ENCODE measurements around the gene CERK. TPM values are rescaled to one million over a fixed set of nuclear protein-coding genes. Genes with fewer than 3 reads are reported as not detected.

Gene CERK
- total RNA-seq, 1 donor from 2014 or later, result 38.4 TPM

- no peaks in the 10 kb centered on the region for H3K27me3 Mint-ChIP-seq (ENCODE audit: unreplicated experiment)
- no peak for DNase-seq (ENCODE audit: extremely low spot score, unreplicated experiment)
- peak overlapping the region; percentile 76 for H3K27ac Mint-ChIP-seq (ENCODE audit: unreplicated experiment)
- H3K36me3 Mint-ChIP-seq (ENCODE audit: unreplicated experiment), result peaks cover 8% of the 10 kb centered on the region
- H3K4me3 Mint-ChIP-seq (ENCODE audit: unreplicated experiment), result no peak overlapping the region
- H3K4me1 Mint-ChIP-seq (ENCODE audit: unreplicated experiment), result peaks cover 22% of the 10 kb centered on the region
- no peaks in the 10 kb centered on the region for H3K9me3 Mint-ChIP-seq (ENCODE audit: unreplicated experiment)
- no peak for TF ChIP-seq CTCF (IDR thresholded peaks at IDR 0.05)
Measured at GRCh38 chr22:46726066-46726985, 11.7 kb downstream of the CERK start.

GRCh38 chr22:46725096-46725495, 13.0 kb downstream of the CERK start:
- Mint-ChIP-seq H3K27ac (ENCODE audit: unreplicated experiment) (no peak overlapping the region), H3K9me3 (ENCODE audit: unreplicated experiment) (no peaks in the 10 kb centered on the region), H3K27me3 (ENCODE audit: unreplicated experiment) (no peaks in the 10 kb centered on the region), H3K4me1 (ENCODE audit: unreplicated experiment) (peaks cover 13% of the 10 kb centered on the region), H3K36me3 (ENCODE audit: unreplicated experiment) (peaks cover 11% of the 10 kb centered on the region), H3K4me3 (ENCODE audit: unreplicated experiment) (no peak overlapping the region)
- DNase-seq (ENCODE audit: extremely low spot score, unreplicated experiment), result no peak
- no peak for TF ChIP-seq CTCF (IDR thresholded peaks at IDR 0.05)

- Mint-ChIP-seq H3K4me3 (ENCODE audit: unreplicated experiment) (no peak overlapping the region), H3K36me3 (ENCODE audit: unreplicated experiment) (peaks cover 18% of the 10 kb centered on the region), H3K9me3 (ENCODE audit: unreplicated experiment) (no peaks in the 10 kb centered on the region), H3K27me3 (ENCODE audit: unreplicated experiment) (no peaks in the 10 kb centered on the region), H3K27ac (ENCODE audit: unreplicated experiment) (no peak overlapping the region), H3K4me1 (ENCODE audit: unreplicated experiment) (peaks cover 13% of the 10 kb centered on the region)
- no peak for TF ChIP-seq CTCF (IDR thresholded peaks at IDR 0.05)
- no peak for DNase-seq (ENCODE audit: extremely low spot score, unreplicated experiment)
Measured at GRCh38 chr22:46723882-46724281, 14.2 kb downstream of the CERK start.

- no peak overlapping the region for H3K27ac Mint-ChIP-seq (ENCODE audit: unreplicated experiment)
- no peak overlapping the region for H3K4me3 Mint-ChIP-seq (ENCODE audit: unreplicated experiment)
- no peak for DNase-seq (ENCODE audit: extremely low spot score, unreplicated experiment)
- TF ChIP-seq CTCF (IDR thresholded peaks at IDR 0.05), result no peak
- H3K4me1 Mint-ChIP-seq (ENCODE audit: unreplicated experiment), result peaks cover 9% of the 10 kb centered on the region
- H3K36me3 Mint-ChIP-seq (ENCODE audit: unreplicated experiment), result peaks cover 29% of the 10 kb centered on the region
- H3K9me3 Mint-ChIP-seq (ENCODE audit: unreplicated experiment), result no peaks in the 10 kb centered on the region
- H3K27me3 Mint-ChIP-seq (ENCODE audit: unreplicated experiment), result no peaks in the 10 kb centered on the region
Measured at GRCh38 chr22:46721501-46722085, 16.5 kb downstream of the CERK start.

- Mint-ChIP-seq H3K27ac (ENCODE audit: unreplicated experiment) (no peak overlapping the region), H3K27me3 (ENCODE audit: unreplicated experiment) (no peaks in the 10 kb centered on the region), H3K9me3 (ENCODE audit: unreplicated experiment) (no peaks in the 10 kb centered on the region), H3K36me3 (ENCODE audit: unreplicated experiment) (peaks cover 34% of the 10 kb centered on the region), H3K4me3 (ENCODE audit: unreplicated experiment) (no peak overlapping the region), H3K4me1 (ENCODE audit: unreplicated experiment) (no peaks in the 10 kb centered on the region)
- DNase-seq (ENCODE audit: extremely low spot score, unreplicated experiment), result no peak
- TF ChIP-seq CTCF (IDR thresholded peaks at IDR 0.05), result no peak
Measured at GRCh38 chr22:46719921-46720320, 18.1 kb downstream of the CERK start.

All from osteocyte (in vitro differentiated cells).